Stimulated activated CD8-positive, alpha-beta memory T cell treated with anti-CD3 and anti-CD28 coated beads, Interleukin-12 subunit alpha, Interleukin-12 subunit beta, amount 100 ng/mL, for 24 hours (primary cell): ENCODE measurements around the gene KAZN.

ENCODE experiments used
- DNase-seq: peaks from one replicate; pipeline ENCODE4 v3.0.0-alpha.2; 2020; ENCODE audit errors: extremely low read depth

Gene KAZN

GRCh38 chr1:14742181-14742980 lies 143.9 kb downstream of the KAZN start:
- no peak for DNase-seq

- DNase-seq, result no peak
Measured at GRCh38 chr1:14743368-14743767, 144.9 kb downstream of the KAZN start.

- DNase-seq, result no peak
Measured at GRCh38 chr1:14745001-14745720, 146.7 kb downstream of the KAZN start.

GRCh38 chr1:14745789-14746188 lies 147.3 kb downstream of the KAZN start:
- no peak for DNase-seq

- DNase-seq, result no peak
Measured at GRCh38 chr1:14746393-14746792, 147.9 kb downstream of the KAZN start.

- no peak for DNase-seq
Measured at GRCh38 chr1:14748151-14748550, 149.7 kb downstream of the KAZN start.

GRCh38 chr1:14748977-14749376 lies 150.5 kb downstream of the KAZN start:
- DNase-seq, result no peak

GRCh38 chr1:14750490-14750889 lies 152.0 kb downstream of the KAZN start:
- no peak for DNase-seq

GRCh38 chr1:14755518-14756252 lies 157.2 kb downstream of the KAZN start:
- no peak for DNase-seq

- DNase-seq, result no peak
Measured at GRCh38 chr1:14756589-14757285, 158.3 kb downstream of the KAZN start.

- DNase-seq, result no peak
Measured at GRCh38 chr1:14757286-14757625, 158.8 kb downstream of the KAZN start.

- DNase-seq, result no peak
Measured at GRCh38 chr1:14759042-14759818, 160.7 kb downstream of the KAZN start.

- DNase-seq, result no peak
Measured at GRCh38 chr1:14759843-14760242, 161.4 kb downstream of the KAZN start.

- DNase-seq, result no peak
Measured at GRCh38 chr1:14760780-14761179, 162.3 kb downstream of the KAZN start.

GRCh38 chr1:14761291-14762153 lies 163.0 kb downstream of the KAZN start:
- DNase-seq, result no peak

- no peak for DNase-seq
Measured at GRCh38 chr1:14763977-14764376, 165.5 kb downstream of the KAZN start.

GRCh38 chr1:14765773-14766172 lies 167.3 kb downstream of the KAZN start:
- DNase-seq, result no peak

GRCh38 chr1:14767075-14767474 lies 168.6 kb downstream of the KAZN start:
- DNase-seq, result no peak

GRCh38 chr1:14768582-14769304 lies 170.3 kb downstream of the KAZN start:
- no peak for DNase-seq
